Measurements from ENCODE around the gene ATRNL1.

The ATRNL1 gene

GRCh38 chr10:115539142-115539762 lies 446.1 kb downstream of the ATRNL1 start:
- Histone ChIP-seq H3K9ac (no peak overlapping the region), H2AFZ (no peak overlapping the region), H3K9me3 (ENCODE audit: control insufficient read depth, low read length) (no peaks in the 10 kb centered on the region), H3K27ac (no peak overlapping the region), H3K27me3 (ENCODE audit: control insufficient read depth, insufficient read depth, low read length) (no peaks in the 10 kb centered on the region), H3K4me2 (ENCODE audit: low read length) (no peak overlapping the region), H3K4me3 (ENCODE audit: low read depth, low read length) (no peak overlapping the region), H3K4me1 (peaks cover 3% of the 10 kb centered on the region), H3K36me3 (ENCODE audit: control insufficient read depth, insufficient read depth, low read length) (no peaks in the 10 kb centered on the region), H3K79me2 (no peaks in the 10 kb centered on the region)
- TF ChIP-seq CTCF (IDR thresholded peaks at IDR 0.05), result no peak

GRCh38 chr10:115555887-115556402 lies 462.8 kb downstream of the ATRNL1 start:
- H3K4me3 ChIP-seq (ENCODE audit: low read depth, low read length), result no peak overlapping the region
- no peaks in the 10 kb centered on the region for H3K27me3 ChIP-seq (ENCODE audit: control insufficient read depth, insufficient read depth, low read length)
- no peaks in the 10 kb centered on the region for H3K4me1 ChIP-seq
- no peaks in the 10 kb centered on the region for H3K79me2 ChIP-seq
- H3K4me2 ChIP-seq (ENCODE audit: low read length), result no peak overlapping the region
- no peak overlapping the region for H3K27ac ChIP-seq
- H3K9ac ChIP-seq, result no peak overlapping the region
- no peak for TF ChIP-seq CTCF (IDR thresholded peaks at IDR 0.05)
- H3K9me3 ChIP-seq (ENCODE audit: control insufficient read depth, low read length), result no peaks in the 10 kb centered on the region
- H2AFZ ChIP-seq, result no peak overlapping the region
- no peaks in the 10 kb centered on the region for H3K36me3 ChIP-seq (ENCODE audit: control insufficient read depth, insufficient read depth, low read length)

DNA sequence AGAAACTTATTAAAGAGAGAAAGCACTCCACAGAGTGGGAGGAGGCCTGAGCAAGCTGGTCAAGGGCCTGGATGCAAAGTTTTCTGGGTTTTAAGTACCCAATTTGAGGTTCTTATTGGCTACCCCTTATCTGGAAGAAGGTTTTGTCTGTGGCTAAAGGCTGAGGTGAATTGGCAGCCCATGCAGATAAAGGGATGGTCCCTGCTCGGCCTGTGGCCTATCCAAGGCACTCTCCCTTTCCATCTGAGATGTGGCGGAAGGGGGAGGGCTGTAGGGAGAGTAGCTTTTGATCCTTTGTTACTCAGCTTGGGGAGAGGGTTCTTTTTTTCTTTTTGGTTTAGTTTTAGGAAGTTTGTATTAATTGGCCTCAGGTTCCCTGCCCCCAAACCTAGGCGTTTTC lies 465.1 kb downstream of the ATRNL1 start:
- H2AFZ ChIP-seq, result no peak overlapping the region
- H3K27ac ChIP-seq, result no peak overlapping the region
- no peaks in the 10 kb centered on the region for H3K9me3 ChIP-seq (ENCODE audit: control insufficient read depth, low read length)
- TF ChIP-seq CTCF (IDR thresholded peaks at IDR 0.05), result no peak
- H3K36me3 ChIP-seq (ENCODE audit: control insufficient read depth, insufficient read depth, low read length), result no peaks in the 10 kb centered on the region
- H3K4me2 ChIP-seq (ENCODE audit: low read length), result no peak overlapping the region
- H3K4me3 ChIP-seq (ENCODE audit: low read depth, low read length), result no peak overlapping the region
- no peaks in the 10 kb centered on the region for H3K27me3 ChIP-seq (ENCODE audit: control insufficient read depth, insufficient read depth, low read length)
- no peaks in the 10 kb centered on the region for H3K79me2 ChIP-seq
- no peak overlapping the region for H3K9ac ChIP-seq
- no peaks in the 10 kb centered on the region for H3K4me1 ChIP-seq

- Histone ChIP-seq H3K4me1 (no peaks in the 10 kb centered on the region), H3K9me3 (ENCODE audit: control insufficient read depth, low read length) (no peaks in the 10 kb centered on the region), H3K4me2 (ENCODE audit: low read length) (no peak overlapping the region), H3K4me3 (ENCODE audit: low read depth, low read length) (no peak overlapping the region), H3K36me3 (ENCODE audit: control insufficient read depth, insufficient read depth, low read length) (no peaks in the 10 kb centered on the region), H3K9ac (no peak overlapping the region), H2AFZ (no peak overlapping the region), H3K27ac (no peak overlapping the region), H3K27me3 (ENCODE audit: control insufficient read depth, insufficient read depth, low read length) (no peaks in the 10 kb centered on the region), H3K79me2 (no peaks in the 10 kb centered on the region)
- no peak for TF ChIP-seq CTCF (IDR thresholded peaks at IDR 0.05)
These were observed 473.7 kb downstream of the ATRNL1 start for GRCh38 chr10:115566867-115567266.

Measured in parathyroid adenoma (tissue), 2 donors.